Mammary epithelial cell (primary cell): ENCODE results near the gene B3GNT5.

Experiments
- EZH2 ChIP-seq: IDR thresholded peaks from 2 replicates; pipeline ENCODE4 v1.6.1; 2012; ENCODE audit warnings: low read length, inconsistent platforms, borderline replicate concordance
- TF ChIP-seq, protein P1 (sequence below), 2 donors: IDR thresholded peaks in 1 of 2; conservative IDR thresholded peaks in 1 of 2; 2 replicates each; pipeline ENCODE4 v1.5.1; 2011 to 2012; ENCODE audit warnings: inconsistent platforms in 2 of 2, low read length in 2 of 2, mild to moderate bottlenecking in 2 of 2, control low read depth in 1 of 2, low read depth in 1 of 2; ENCODE audit not compliant: insufficient read depth in 1 of 2; ENCODE audit errors: extremely low read depth in 1 of 2

DNA sequence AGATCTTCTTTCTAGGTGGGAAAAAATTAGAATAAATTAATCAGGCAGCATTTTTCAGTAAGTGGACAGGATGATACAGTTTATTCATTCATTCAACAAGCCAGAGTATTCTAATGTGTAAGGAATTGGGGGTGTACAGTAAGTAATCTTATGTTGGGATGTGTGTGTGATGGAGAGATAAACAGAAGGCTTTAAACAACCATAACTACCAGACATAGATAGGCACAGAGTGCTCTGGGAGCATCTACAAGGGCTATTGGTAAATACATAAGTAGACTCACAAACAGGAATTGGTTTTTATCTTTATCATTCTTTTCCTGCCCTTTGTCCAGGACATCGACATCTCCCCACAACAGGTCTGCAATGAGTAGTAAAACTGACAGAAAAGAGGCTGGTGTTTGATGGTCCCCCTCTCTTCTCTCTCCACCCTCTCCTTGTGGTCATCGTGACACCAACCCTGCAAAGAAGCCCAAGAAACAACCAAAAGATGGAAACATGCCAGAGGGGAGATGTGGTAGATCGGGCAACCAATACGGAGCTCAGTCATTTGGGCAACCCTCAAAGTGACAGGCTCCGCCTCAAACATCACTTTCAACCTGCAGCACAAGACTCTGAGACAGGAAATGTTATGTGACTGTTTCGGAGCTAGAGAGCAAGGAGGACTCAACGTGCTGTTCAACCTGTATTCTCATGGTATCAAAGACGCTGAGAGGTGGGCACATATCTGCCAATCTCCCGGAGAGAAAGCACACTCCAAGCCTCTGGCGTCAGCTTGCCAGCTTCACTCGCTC is 28.7 kb upstream of the B3GNT5 start:
- TF ChIP-seq, protein P1, sequence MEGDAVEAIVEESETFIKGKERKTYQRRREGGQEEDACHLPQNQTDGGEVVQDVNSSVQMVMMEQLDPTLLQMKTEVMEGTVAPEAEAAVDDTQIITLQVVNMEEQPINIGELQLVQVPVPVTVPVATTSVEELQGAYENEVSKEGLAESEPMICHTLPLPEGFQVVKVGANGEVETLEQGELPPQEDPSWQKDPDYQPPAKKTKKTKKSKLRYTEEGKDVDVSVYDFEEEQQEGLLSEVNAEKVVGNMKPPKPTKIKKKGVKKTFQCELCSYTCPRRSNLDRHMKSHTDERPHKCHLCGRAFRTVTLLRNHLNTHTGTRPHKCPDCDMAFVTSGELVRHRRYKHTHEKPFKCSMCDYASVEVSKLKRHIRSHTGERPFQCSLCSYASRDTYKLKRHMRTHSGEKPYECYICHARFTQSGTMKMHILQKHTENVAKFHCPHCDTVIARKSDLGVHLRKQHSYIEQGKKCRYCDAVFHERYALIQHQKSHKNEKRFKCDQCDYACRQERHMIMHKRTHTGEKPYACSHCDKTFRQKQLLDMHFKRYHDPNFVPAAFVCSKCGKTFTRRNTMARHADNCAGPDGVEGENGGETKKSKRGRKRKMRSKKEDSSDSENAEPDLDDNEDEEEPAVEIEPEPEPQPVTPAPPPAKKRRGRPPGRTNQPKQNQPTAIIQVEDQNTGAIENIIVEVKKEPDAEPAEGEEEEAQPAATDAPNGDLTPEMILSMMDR (conservative IDR thresholded peaks at IDR 0.05 in 1 of 2, IDR thresholded peaks at IDR 0.05 in 1 of 2; ENCODE audit: extremely low read depth in 1 of 2, insufficient read depth in 1 of 2, low read depth in 1 of 2, low read length in 2 of 2), result no peak
- no peak for TF ChIP-seq EZH2
